Measurements from ENCODE around the gene ZMYND8. TPM values are rescaled to one million over a fixed set of nuclear protein-coding genes. Genes with fewer than 3 reads are reported as not detected.

ZMYND8 gene
- total and polyA plus RNA-seq, 2 of the 4 experiments (the other 2 are of a cell fraction): 24.0 to 28.2 TPM

DNA sequence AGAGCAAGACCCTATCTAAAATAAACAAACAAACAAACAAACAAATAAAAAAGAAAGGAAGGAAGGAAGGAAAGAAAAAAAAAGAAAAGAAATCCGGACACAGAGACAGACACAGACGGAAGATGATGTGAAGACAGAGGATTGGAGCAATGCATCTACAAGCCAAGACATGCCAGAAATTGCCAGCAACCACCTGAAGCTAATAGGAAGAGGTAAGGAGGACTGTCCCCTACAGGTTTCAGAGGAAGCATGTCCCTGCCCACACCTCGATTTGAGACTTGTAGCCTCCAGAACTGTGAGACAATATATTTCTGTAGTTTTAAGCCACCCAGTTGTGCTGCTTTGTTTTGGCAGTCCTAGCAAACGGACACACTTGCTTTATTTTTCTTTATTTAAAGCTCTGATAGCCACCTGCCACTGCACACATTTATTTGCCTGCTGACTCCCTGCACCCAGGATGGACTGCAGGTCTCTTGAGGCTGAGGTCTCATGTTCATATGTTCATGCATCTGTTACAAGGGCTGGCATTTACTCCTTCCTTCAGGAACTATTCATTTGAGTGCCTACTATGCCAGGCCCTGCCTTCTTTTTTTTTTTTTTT lies 20.7 kb upstream of the ZMYND8 start:
- TF ChIP-seq POLR2A (IDR thresholded peaks at IDR 0.05; ENCODE audit: low read depth, low read length) (no peak), CHD1 (IDR thresholded peaks at IDR 0.05; ENCODE audit: low read depth, low read length) (no peak), NFE2L2 (IDR thresholded peaks at IDR 0.05; ENCODE audit: low read depth, low read length) (no peak), RAD21 (IDR thresholded peaks at IDR 0.05; ENCODE audit: low read length) (no peak), MAFK (IDR thresholded peaks at IDR 0.05; ENCODE audit: low read depth, low read length) (no peak), SMC3 (IDR thresholded peaks at IDR 0.05; ENCODE audit: low read depth, low read length) (no peak), FOS (IDR thresholded peaks at IDR 0.05; ENCODE audit: low read depth, low read length) (no peak), CEBPB (IDR thresholded peaks at IDR 0.05; ENCODE audit: low read depth, low read length) (no peak), BHLHE40 (IDR thresholded peaks at IDR 0.05; ENCODE audit: low read depth, low read length) (no peak), RFX5 (IDR thresholded peaks at IDR 0.05; ENCODE audit: low read depth, low read length) (no peak)
- TF ChIP-seq, protein P1, sequence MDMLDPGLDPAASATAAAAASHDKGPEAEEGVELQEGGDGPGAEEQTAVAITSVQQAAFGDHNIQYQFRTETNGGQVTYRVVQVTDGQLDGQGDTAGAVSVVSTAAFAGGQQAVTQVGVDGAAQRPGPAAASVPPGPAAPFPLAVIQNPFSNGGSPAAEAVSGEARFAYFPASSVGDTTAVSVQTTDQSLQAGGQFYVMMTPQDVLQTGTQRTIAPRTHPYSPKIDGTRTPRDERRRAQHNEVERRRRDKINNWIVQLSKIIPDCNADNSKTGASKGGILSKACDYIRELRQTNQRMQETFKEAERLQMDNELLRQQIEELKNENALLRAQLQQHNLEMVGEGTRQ (IDR thresholded peaks at IDR 0.05; ENCODE audit: low read depth, low read length): no peak
- TF ChIP-seq, protein P2, sequence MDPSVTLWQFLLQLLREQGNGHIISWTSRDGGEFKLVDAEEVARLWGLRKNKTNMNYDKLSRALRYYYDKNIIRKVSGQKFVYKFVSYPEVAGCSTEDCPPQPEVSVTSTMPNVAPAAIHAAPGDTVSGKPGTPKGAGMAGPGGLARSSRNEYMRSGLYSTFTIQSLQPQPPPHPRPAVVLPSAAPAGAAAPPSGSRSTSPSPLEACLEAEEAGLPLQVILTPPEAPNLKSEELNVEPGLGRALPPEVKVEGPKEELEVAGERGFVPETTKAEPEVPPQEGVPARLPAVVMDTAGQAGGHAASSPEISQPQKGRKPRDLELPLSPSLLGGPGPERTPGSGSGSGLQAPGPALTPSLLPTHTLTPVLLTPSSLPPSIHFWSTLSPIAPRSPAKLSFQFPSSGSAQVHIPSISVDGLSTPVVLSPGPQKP (IDR thresholded peaks at IDR 0.05; ENCODE audit: borderline replicate concordance, low read depth, low read length): no peak
- TF ChIP-seq, protein P3, sequence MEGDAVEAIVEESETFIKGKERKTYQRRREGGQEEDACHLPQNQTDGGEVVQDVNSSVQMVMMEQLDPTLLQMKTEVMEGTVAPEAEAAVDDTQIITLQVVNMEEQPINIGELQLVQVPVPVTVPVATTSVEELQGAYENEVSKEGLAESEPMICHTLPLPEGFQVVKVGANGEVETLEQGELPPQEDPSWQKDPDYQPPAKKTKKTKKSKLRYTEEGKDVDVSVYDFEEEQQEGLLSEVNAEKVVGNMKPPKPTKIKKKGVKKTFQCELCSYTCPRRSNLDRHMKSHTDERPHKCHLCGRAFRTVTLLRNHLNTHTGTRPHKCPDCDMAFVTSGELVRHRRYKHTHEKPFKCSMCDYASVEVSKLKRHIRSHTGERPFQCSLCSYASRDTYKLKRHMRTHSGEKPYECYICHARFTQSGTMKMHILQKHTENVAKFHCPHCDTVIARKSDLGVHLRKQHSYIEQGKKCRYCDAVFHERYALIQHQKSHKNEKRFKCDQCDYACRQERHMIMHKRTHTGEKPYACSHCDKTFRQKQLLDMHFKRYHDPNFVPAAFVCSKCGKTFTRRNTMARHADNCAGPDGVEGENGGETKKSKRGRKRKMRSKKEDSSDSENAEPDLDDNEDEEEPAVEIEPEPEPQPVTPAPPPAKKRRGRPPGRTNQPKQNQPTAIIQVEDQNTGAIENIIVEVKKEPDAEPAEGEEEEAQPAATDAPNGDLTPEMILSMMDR (conservative IDR thresholded peaks at IDR 0.05; ENCODE audit: low read depth, low read length): no peak
- Histone ChIP-seq H2AFZ (replicated peaks; ENCODE audit: low read length, poor library complexity) (no peak overlapping the region), H3K14ac (replicated peaks; ENCODE audit: low read depth, low read length) (no peak overlapping the region), H3K27me3 (ENCODE audit: control insufficient read depth, insufficient read depth, low read length) (no peaks in the 10 kb centered on the region), H2BK20ac (ENCODE audit: low read depth, low read length) (peak overlapping the region; percentile 38; the same call in 1 of the 2 replicates), H3K9me3 (ENCODE audit: control insufficient read depth, insufficient read depth, low read length) (no peaks in the 10 kb centered on the region), H3K4me3 (ENCODE audit: insufficient read depth, low read depth, low read length) (no peak overlapping the region), H3K56ac (ENCODE audit: extremely low read depth, insufficient read depth, low read length) (no peak overlapping the region), H3K18ac (ENCODE audit: low read depth, low read length) (no peak overlapping the region), H4K91ac (ENCODE audit: insufficient read depth, low read depth, low read length) (no peak overlapping the region), H3K4ac (ENCODE audit: low read depth, low read length) (no peak overlapping the region; the same call in 1 of the 2 replicates), H2BK120ac (ENCODE audit: low read depth, low read length) (no peak overlapping the region; the same call in none of the 2 replicates), H3K9me1 (ENCODE audit: insufficient read depth, low read length) (peaks cover 12% of the 10 kb centered on the region; the same call in 1 of the 2 replicates), H3K36me3 (ENCODE audit: control insufficient read depth, insufficient read depth, low read length) (no peaks in the 10 kb centered on the region), H2BK15ac (ENCODE audit: low read depth, low read length) (no peak overlapping the region), H4K5ac (ENCODE audit: low read depth, low read length) (no peak overlapping the region), H3K27ac (ENCODE audit: insufficient read depth, low read length) (no peak overlapping the region), H4K20me1 (ENCODE audit: insufficient read depth, low read length) (no peaks in the 10 kb centered on the region), H3K4me2 (ENCODE audit: low read depth, low read length) (no peak overlapping the region), H4K8ac (ENCODE audit: low read depth in 2 of 2, low read length in 2 of 2) (peak overlapping the region in 1 of 2 experiments; percentile 3; a peak in 1 of 4 replicates), H2AK9ac (replicated peaks; ENCODE audit: low read depth, low read length, poor library complexity) (no peak overlapping the region), H3K79me1 (ENCODE audit: low read depth in 1 of 2, low read length in 2 of 2) (no peaks in the 10 kb centered on the region), H2AK5ac (ENCODE audit: low read depth, low read length) (no peak overlapping the region), H2BK5ac (ENCODE audit: low read depth, low read length, poor library complexity, severe bottlenecking) (no peak overlapping the region), H3K23ac (ENCODE audit: low read depth, low read length) (no peak overlapping the region), H3K9ac (ENCODE audit: low read depth, low read length) (no peak overlapping the region), H3K4me1 (ENCODE audit: control insufficient read depth, insufficient read depth, low read length) (peaks cover 6% of the 10 kb centered on the region)
- CTCF ChIA-PET: interaction anchor here (0.7 kb wide), 2 partner anchors 21 to 111 kb away, joined by 3 to 4 read pairs; no protein-coding TSS in a partner anchor
- dilution Hi-C loops (cut with HindIII; ENCODE audit: low sequenced_read_pairs, unreplicated experiment): loop anchor here (25.0 kb wide), 1 partner anchor 115 kb away; no protein-coding TSS in a partner anchor
- in situ Hi-C loops (cut with MboI; ENCODE audit: low sequenced_read_pairs): no loop called here
- ATAC-seq (ENCODE audit: low read depth): no peak
- intact Hi-C loops (cut with micrococcal nuclease): no loop called here
- 80% methylated on average over 2 of the region's 4 CpGs; no CpG with 5 or more reads in 1 of the 2 experiments for WGBS, 2 experiments (ENCODE audit: extremely low coverage in 2 of 2, insufficient read length in 1 of 2)
- POLR2A ChIA-PET (ENCODE audit: unreplicated experiment): no interaction called here
- BruUV-seq (replicated peaks): no TSS peak
- DNase-seq: no peak

Measured in IMR-90 (cell line).